ENCODE measurements around the gene ABCC9.
"Not testable (repeated sequence)": the region's sequence is repeated elsewhere in the genome, so short reads cannot be mapped to it uniquely, and the experiment has no call there.

Gene ABCC9

GRCh38 chr12:21929972-21930371 is 11.3 kb downstream of the ABCC9 start:
- not testable (repeated sequence) for DNase-seq

- DNase-seq = no peak
These were observed 15.8 kb downstream of the ABCC9 start for GRCh38 chr12:21925296-21925913.

- no peak for DNase-seq
These were observed 19.8 kb downstream of the ABCC9 start for GRCh38 chr12:21921436-21921835.

GRCh38 chr12:21918456-21918855 is 22.8 kb downstream of the ABCC9 start:
- no peak for DNase-seq

DNA sequence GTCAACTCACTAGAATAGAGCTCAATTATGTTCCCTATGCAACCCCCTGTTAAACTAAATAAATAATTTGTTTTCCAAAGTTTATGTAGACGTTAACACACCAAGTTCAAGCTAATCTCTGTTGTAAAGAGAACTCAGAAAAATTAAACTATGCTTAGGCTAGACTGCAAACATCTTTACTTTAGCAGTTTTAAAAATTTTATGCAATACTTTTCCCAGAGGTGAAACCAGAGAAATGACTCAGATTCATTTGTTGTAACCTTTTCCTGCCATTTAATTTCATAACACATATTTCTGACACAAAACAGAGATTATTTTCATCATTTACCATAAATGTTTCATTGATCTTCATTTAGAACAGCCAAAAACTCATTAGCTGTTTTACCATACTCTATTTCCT is 27.4 kb downstream of the ABCC9 start:
- DNase-seq = no peak

- no peak for DNase-seq
These were observed 28.9 kb downstream of the ABCC9 start for GRCh38 chr12:21912318-21912717.

DNA sequence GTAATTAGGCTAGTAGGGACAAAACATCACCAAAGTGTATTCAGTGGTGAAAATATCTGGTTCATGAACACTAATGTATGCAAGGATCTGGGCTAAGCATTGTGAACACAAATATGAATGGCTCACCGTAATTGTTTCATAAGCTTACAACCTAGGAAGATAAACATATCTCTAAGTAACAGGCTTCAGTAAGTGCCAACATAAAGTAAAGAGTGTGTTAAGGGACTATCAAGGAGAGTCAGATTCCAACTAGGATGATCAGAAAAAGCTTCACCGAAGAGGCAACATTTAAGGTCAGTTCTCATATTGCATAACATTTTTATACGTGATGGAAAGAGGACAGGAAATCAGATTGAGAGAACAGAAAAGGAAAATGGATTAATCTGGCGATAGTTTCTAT is 29.4 kb downstream of the ABCC9 start:
- no peak for DNase-seq

- no peak for DNase-seq
These were observed 30.6 kb downstream of the ABCC9 start for GRCh38 chr12:21910657-21911056.

GRCh38 chr12:21907948-21908837 is 33.0 kb downstream of the ABCC9 start:
- no peak for DNase-seq

GRCh38 chr12:21906919-21907493 is 34.2 kb downstream of the ABCC9 start:
- DNase-seq = no peak

DNA sequence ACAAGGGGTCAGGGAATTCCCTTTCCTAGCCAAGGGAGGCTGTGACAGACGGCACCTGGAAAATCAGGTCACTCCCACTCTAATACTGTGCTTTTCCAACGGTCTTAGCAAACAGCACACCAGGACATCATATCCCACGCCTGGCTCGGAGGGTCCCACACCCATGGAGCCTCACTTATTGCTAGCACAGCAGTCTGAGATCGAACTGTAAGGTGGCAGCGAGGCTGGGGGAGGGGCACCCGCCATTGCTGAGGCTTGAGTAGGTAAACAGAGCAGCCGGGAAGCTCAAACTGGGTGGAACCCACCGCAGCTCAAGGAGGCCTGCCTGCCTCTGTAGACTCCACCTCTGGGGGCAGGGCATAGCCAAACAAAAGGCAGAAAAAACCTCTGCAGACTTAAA is 41.7 kb downstream of the ABCC9 start:
- DNase-seq = not testable (repeated sequence)

- no peak for DNase-seq
These were observed 45.6 kb downstream of the ABCC9 start for GRCh38 chr12:21895651-21896050.

- DNase-seq = no peak
These were observed 46.2 kb downstream of the ABCC9 start for GRCh38 chr12:21894792-21895595.

- no peak for DNase-seq
These were observed 47.3 kb downstream of the ABCC9 start for GRCh38 chr12:21893924-21894323.

- no peak for DNase-seq
These were observed 48.9 kb downstream of the ABCC9 start for GRCh38 chr12:21892341-21892740.

DNA sequence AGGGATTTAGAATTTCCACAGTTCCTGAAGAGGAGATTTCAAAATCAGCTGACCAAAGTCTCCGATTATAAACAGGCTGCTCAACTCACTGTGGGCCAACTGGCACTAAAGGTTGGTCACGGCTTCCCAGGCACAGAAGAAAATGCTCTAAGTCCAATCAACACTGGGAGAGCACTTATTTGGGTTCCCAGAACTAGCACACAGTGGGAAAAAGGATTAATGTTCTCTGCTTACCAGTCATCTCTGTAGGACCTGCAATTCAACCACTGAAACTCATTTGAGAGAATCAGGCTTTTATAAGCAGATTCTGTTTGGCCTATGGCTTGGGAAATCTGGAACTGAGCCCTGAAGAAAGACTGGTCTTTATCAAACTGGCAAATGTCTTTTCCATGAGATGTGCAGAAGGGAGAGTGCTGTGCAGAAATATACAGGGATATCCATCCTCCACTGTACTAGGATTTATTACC is 49.4 kb downstream of the ABCC9 start:
- no peak for DNase-seq

DNA sequence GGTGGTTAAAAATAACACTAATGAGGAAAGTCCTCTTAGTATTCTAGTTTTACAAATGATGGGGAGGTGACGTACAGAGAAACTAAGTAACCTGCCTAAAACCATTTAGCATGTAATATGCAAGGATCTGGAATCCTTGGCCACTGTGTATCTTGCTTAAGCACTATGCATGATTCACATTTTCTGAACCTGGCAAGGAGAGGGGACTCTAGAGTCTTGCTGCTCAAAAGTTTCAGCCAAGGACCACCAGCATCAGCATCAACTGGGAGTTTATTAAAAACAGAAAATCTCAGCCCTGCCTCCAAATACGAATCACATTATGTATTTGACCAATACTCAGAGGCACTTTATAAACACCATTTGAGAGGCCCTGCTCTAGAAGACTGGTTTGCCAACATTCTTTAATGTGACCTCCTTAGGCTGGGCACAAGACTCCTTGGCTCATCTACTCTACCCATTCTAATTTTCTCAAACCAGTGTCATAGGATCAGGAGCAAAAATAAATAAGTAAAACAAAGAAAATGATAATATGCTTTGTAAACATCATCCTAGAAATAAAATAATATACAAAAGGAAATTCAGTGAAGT is 52.9 kb downstream of the ABCC9 start:
- DNase-seq = no peak

DNA sequence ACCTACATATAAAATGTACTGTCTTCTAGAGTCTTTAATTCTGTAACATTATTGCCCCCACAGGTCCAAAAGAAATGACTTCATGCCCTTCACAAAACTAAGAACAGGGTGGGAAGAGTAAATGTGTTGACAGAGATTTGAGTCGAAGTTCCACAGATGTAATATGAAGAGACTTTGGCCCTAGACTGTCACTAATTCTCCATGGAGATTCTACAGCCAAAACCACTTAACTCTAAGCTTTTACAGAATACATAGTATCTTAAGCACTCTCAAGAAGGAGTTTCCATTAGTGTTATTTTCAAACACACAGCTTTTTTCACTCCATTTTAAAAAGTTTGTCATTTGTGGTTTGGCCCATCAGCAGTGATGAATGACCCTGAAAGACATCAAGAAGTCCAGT is 56.3 kb downstream of the ABCC9 start:
- DNase-seq = no peak

GRCh38 chr12:21882635-21883034 is 58.6 kb downstream of the ABCC9 start:
- DNase-seq = no peak

DNA sequence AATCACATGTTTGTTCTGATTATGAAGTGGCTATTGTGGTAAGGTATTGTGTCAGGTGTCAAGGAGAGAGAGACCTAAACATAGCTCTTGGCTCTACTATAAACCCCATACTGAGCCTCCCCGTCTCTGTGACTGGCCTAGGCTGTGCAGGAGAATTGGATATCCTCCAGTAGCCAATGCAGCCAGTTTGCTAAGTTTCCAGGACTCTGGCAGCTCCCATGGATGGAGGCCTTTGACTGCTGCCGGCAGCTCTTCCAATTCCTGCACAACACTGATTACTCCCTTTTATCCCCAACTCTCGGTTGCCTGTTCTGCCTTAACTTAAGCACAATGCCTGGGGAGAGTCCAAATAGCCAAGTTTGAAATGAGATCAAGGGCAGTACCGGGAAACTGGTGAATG is 59.3 kb downstream of the ABCC9 start:
- DNase-seq = no peak

- DNase-seq = no peak
These were observed 61.9 kb downstream of the ABCC9 start for GRCh38 chr12:21879312-21879711.

GRCh38 chr12:21877293-21877982 is 63.8 kb downstream of the ABCC9 start:
- DNase-seq = no peak
